NCI-H510A (cell line): ENCODE results near the gene PLCB3.

Experiments used
- DNase-seq: peaks from one replicate; lab custom pipeline; 2025; lab: John Stamatoyannopoulos, UW

PLCB3 gene

DNA sequence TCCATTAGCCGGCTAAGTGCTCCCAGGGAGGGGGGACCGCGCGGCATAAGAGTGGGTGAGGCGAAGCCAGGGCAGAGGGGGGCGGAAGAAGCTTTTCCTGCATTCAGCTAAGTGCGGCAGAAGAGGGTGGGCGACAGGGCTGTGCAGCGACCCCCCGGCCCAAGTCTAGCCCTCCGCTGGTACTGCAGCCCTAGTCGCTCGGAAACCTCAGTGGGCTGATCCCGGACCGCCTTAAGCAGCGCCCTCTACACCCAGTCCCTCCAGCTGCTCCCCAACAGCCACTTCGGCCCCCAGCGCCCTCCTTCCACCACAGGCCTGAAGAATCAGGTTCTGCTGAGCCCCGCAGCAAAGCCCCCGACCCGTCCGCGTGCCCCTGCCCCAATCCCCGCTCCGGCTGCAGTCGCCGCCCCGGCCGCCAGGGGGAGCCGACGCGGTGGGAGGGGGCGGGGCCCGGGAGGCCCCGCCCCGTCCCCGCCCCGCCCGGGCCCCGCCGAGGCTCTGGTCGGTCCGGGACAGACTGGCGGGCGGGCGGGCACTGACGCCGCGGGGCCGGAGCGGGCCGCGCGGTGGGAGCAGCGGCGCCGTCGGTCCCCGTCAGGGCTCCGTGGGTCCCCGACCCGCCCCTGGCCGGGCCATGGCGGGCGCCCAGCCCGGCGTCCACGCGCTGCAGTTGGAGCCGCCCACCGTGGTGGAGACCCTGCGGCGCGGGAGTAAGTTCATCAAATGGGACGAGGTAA lies at the start of gene PLCB3:
TSS of gene PLCB3 (plus strand) at position 515 of the 737 bp plus-strand sequence. CDS start at position 635, 120 bp downstream.
- DNase-seq, result no peak

DNA sequence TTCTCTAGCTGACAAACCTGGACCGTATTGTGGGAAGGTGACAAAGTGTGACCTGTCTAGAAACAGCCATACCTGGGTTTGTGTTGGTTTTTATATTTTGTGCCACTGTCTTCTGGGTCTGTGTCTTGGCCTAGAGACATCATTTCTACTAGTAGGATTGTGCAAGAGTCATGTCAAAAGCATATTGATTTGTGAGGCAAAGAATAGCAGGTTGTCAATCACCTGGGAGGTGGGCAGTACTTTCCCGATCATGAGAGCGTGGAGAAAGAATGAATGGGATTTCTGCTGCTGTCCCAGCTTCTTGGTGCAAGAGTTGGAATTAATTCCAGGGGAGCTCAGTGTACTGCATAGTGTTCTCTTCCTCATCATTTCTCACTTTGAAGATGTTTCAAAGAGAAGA lies 49.8 kb upstream of the PLCB3 start:
- no peak for DNase-seq

GRCh38 chr11:64202992-64203391 lies 48.3 kb upstream of the PLCB3 start:
- DNase-seq, result no peak

DNA sequence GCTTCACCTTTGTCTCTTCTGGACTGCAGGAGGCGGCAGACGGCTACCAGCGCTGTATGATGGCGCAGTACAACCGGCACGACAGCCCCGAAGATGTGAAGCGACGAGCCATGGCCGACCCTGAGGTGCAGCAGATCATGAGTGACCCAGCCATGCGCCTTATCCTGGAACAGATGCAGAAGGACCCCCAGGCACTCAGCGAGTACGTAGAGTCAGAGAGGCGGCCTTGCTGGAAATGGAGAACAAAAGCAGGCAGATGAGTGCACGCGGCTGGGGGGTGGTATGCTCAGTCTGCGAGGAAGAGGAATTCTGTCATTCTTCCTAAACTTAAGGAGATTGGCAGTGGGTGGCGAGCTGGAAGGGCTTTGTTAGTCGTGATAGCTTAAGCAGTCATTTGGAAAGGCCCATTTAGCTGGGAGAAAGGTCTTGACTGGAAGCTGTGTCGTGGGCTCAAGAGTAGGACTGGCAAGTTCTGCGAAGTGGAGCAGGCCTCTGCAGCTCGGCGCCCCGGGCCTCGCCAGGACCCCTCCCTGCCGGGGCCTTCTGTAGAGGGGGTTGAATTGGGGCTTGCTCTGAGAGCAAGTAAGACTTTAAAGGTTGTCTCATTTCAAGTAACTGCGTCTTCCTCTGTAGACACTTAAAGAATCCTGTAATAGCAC lies 47.8 kb upstream of the PLCB3 start:
- DNase-seq, result no peak

DNA sequence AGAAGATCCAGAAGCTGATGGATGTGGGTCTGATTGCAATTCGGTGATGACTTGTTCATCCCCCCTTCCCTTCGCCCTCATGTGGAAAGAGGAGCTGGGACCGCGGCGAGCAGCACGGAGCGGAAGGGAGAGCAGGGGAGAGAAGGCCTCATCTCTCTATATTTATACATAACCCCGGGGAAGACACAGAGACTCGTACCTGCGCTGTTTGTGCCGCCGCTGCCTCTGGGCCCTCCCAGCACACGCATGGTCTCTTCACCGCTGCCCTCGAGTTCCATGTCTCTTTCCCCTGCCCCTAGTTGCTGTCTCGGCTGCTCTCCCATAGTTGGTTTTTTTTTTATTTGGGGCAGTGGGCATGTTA lies 47.3 kb upstream of the PLCB3 start:
- no peak for DNase-seq

DNA sequence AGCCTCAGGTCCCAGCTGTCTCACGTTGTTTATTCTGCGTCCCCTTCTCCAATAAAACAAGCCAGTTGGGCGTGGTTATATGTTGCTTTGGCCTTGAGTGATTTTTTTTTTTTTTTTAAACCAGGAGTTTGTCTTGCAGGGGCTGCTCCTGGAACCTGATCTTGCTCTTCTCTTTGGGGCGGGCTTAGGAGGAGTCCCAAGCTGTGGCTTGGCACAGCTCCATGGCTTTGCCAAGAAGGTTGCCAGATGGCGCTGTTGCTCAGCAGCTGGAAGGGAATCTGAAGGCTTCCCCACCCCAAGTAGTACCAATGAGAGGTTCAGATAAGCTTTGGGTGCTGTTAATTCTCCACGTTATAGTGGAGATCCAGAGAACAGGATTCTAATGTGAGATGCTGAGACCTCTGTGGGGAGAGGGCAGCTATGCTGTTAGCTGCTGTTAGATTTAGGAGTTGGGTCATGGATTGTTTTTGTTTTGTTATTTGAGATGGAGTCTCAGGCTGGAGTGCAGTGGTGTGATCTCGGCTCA lies 46.8 kb upstream of the PLCB3 start:
- peak; percentile 59 for DNase-seq

DNA sequence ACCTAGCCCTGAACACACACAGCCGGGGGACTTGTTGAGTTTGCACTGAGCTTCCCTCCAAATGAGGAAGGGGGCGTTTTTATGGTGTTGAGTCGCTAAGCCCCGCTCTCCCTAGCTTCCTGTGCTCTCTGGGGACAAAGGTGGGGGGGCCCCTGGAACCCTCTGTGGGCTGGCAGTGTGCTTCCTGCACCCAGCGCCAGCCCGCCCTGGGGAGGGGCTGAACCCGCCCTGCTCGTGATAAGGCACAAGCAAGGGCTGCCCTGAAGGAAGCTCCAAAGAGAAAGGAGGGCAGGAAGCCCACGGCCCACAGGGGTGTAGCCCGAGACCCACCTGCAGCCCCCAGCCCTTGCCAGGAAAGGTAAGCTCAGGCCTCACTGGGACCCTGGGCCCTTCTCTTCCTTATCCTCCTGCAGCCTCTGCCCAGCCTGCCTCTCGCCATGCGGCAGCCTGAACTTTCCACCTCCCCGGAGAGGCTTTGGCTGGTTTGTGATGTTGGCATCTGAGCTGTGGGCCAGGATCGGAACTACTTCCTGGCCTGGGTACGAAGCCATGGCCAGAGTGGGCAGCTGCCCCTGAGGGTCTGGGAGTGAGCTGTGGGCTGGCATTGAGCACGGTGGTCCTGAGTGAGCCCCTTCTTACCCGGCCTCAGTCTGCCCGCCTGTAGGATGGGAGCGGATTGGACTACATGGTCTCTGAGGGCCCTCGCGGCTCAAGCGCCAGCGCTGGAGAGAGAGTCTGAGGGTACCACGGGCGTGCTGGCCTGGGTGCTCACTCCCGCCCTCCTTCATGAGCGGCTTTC lies 44.7 kb upstream of the PLCB3 start, which contains the start of gene FERMT3:
TSS of gene FERMT3 (plus strand) at position 265 of the 799 bp plus-strand sequence. CDS start 644 bp downstream, outside the sequence.
- DNase-seq, result no peak

DNA sequence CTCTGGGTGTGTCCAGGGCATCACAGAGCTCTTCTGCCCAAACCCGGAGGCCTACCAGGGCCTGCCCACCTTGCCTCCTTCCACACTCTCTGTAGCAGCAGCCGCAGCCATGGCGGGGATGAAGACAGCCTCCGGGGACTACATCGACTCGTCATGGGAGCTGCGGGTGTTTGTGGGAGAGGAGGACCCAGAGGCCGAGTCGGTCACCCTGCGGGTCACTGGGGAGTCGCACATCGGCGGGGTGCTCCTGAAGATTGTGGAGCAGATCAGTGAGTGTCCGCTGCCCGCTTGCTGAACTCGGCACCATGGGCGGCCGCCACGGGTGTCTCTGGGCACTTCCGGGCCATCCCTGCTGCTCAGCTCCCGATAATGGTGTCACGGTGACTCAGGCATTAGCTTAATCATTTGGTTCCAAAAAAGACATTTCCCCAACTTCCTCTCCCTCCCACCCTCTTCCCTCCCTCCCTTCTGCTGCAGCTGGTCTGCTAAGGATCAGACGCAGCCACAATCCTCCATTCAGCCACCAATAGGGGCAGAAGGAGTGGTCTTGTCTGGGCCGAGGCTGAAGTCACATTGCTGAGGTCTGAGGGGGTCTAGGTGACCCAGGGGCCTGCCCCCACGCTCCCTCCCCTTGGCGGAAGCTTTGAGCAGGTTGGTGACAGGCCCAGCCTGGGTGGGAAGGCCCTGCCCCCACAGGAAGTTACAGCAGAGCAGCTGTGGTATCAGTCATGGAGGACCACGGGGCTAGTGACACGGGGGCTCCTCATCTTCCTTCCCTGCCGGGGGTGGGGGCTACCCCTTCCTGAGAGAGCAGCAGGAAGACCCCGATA lies 43.9 kb upstream of the PLCB3 start:
- DNase-seq, result no peak

DNA sequence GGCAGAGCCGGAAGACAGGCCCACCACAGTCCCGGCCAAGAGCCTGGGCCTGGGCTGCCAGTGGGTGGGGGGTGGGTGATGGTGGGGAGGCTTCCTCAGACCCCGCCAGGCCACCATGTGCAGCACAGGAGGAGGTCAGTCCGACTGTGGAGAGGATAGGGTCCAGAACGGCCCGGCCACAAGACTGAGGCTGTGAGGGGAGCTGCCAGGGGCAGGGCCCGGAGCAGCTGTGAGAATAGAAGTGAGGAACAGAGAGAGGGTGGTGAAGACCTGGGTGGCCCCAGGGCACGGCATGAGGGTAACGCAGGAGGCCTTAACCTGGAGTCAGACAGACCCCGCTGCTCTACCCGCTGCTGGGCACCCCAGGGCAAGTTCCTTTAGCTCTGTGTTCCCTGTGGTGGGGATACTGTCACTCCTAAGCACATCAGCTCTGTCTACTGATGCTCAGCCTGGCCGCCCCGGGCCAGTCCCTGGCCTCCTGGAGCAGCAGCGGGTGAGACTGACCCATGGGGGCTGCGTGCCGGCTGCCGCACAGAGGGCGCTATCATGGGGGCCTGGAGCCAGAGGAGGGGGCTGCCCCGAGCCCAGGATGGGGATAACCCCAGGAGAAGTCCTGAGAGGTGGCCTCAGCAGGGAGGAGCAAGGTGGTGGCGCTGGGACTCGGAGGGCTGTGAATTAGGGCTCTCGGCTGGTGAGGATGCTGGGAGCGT lies 43.1 kb upstream of the PLCB3 start:
- no peak for DNase-seq

GRCh38 chr11:64208796-64209562 lies 42.4 kb upstream of the PLCB3 start:
- no peak for DNase-seq

- DNase-seq, result no peak
Measured at GRCh38 chr11:64209563-64209843, 41.8 kb upstream of the PLCB3 start.

GRCh38 chr11:64210301-64211020 lies 40.9 kb upstream of the PLCB3 start:
- no peak for DNase-seq

- no peak for DNase-seq
Measured at GRCh38 chr11:64211181-64211872, 40.0 kb upstream of the PLCB3 start.

- no peak for DNase-seq
Measured at GRCh38 chr11:64216879-64217278, 34.5 kb upstream of the PLCB3 start.

DNA sequence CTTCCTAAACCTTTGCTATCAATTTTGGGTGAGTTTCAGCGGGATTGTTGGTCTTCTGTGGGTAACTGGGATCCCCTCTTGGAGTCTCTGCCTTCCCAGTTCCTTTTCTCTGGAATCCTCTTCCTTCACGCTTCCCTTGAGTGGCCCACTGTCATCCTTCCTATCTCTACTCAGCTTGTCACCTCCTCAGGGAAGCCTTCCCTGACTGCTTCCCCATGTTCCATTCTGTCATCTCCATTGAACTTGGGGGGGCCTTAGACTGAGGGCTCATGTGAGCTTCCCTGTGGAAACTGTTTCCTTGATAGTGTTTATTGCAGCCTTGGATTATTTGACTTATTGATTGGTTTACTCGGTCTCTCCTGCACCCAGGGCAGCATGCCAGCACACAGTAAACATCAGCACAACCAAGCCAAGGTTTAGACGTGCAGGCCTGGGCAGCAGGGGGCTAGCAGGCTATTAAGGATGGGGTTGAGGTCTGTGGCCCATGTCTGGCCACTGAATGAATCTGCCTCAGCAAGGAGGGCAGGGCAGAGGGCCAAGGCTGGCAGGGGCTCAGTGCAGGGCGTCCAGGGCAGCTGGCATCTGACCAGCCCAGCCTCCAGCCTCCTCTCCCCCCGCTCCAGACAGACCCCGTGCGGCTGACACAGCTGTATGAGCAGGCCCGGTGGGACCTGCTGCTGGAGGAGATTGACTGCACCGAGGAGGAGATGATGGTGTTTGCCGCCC lies 32.5 kb upstream of the PLCB3 start:
- no peak for DNase-seq

DNA sequence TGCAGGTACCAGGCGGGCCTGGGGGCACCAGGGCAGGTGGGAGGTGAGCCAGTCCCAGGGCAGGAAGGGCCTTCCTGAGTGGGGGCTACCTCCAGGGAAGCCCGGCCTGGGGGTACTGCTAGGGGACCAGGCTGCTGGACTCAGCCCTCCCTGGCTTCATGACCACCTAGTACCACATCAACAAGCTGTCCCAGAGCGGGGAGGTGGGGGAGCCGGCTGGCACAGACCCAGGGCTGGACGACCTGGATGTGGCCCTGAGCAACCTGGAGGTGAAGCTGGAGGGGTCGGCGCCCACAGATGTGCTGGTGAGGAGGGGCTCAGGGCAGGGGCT lies 32.0 kb upstream of the PLCB3 start:
- DNase-seq, result no peak

- DNase-seq, result no peak
Measured at GRCh38 chr11:64219755-64220154, 31.6 kb upstream of the PLCB3 start.

DNA sequence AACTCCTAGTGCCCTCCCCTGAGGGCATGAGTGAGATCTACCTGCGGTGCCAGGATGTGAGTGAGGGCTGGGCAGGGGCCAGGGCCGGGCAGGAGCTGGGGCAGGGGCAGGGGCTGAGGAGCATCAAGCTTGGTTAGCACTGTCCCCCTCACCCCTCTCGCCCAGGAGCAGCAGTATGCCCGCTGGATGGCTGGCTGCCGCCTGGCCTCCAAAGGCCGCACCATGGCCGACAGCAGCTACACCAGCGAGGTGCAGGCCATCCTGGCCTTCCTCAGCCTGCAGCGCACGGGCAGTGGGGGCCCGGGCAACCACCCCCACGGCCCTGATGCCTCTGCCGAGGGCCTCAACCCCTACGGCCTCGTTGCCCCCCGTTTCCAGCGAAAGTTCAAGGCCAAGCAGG lies 31.1 kb upstream of the PLCB3 start:
- no peak for DNase-seq

- no peak for DNase-seq
Measured at GRCh38 chr11:64220798-64221197, 30.5 kb upstream of the PLCB3 start.
